ENCODE results near the gene FAM168A. TPM values are rescaled to one million over a fixed set of nuclear protein-coding genes. Genes with fewer than 3 reads are reported as not detected.

FAM168A gene
- total RNA-seq, 1 experiment from 2014 or later = 21.1 TPM

- H3K27me3 Mint-ChIP-seq (ENCODE audit: low read depth) = no peaks in the 10 kb centered on the region; the same call in 1 of the 2 replicates
- Histone ChIP-seq H3K79me2 (ENCODE audit: insufficient read depth, low read length) (no peaks in the 10 kb centered on the region), H4K91ac (ENCODE audit: insufficient read length, low read depth, low read length) (no peak overlapping the region), H3K14ac (ENCODE audit: insufficient read depth, low read length) (no peak overlapping the region), H2AK5ac (ENCODE audit: insufficient read length, low read length) (no peak overlapping the region), H2BK120ac (ENCODE audit: low read depth, low read length, poor library complexity, severe bottlenecking) (no peak overlapping the region), H3K56ac (ENCODE audit: insufficient read length, low read depth, low read length) (no peak overlapping the region), H3K18ac (ENCODE audit: insufficient read length, low read depth, low read length) (no peak overlapping the region), H3K27ac (ENCODE audit: insufficient read length, low read depth, low read length) (no peak overlapping the region), H3K23me2 (ENCODE audit: insufficient read length, low read depth, low read length, poor library complexity, severe bottlenecking) (no peaks in the 10 kb centered on the region), H4K20me1 (ENCODE audit: control insufficient read depth, insufficient read depth, insufficient read length) (no peaks in the 10 kb centered on the region), H3K9ac (ENCODE audit: extremely low read depth, insufficient read length, low read length) (no peak overlapping the region), H2AFZ (ENCODE audit: low read length) (no peak overlapping the region), H3K79me1 (ENCODE audit: insufficient read depth, low read depth, low read length, poor library complexity, severe bottlenecking) (no peaks in the 10 kb centered on the region), H2BK15ac (ENCODE audit: low read depth, low read length) (no peak overlapping the region), H3T11ph (ENCODE audit: low read length) (no peak overlapping the region), H2BK12ac (ENCODE audit: insufficient read length, low read depth, low read length) (no peak overlapping the region), H3K4me2 (ENCODE audit: insufficient read depth, insufficient read length, low read length) (no peak overlapping the region), H3K23ac (ENCODE audit: insufficient read length, low read depth, low read length) (no peak overlapping the region), H3K9me3 (ENCODE audit: control insufficient read depth, low read depth, low read length) (no peaks in the 10 kb centered on the region), H4K8ac (replicated peaks; ENCODE audit: insufficient read length, low read depth, low read length) (no peak overlapping the region), H3K4me1 (ENCODE audit: insufficient read depth, low read length) (no peaks in the 10 kb centered on the region), H3K27me3 (ENCODE audit: insufficient read depth, low read length) (no peaks in the 10 kb centered on the region), H2BK5ac (ENCODE audit: insufficient read length, low read length) (no peak overlapping the region), H4K5ac (ENCODE audit: insufficient read length, low read depth, low read length) (no peak overlapping the region), H3K4ac (ENCODE audit: low read depth, low read length) (no peak overlapping the region), H2BK20ac (ENCODE audit: low read depth, low read length, poor library complexity, severe bottlenecking) (no peak overlapping the region)
- H3K27ac Mint-ChIP-seq = no peak overlapping the region
- H3K36me3 Mint-ChIP-seq (ENCODE audit: insufficient read depth in 1 of 3, low read depth in 3 of 3) = peaks cover 6 to 26% (median 16%) of the 10 kb centered on the region in 3 experiments
- peaks cover 21 to 36% of the 10 kb centered on the region in 2 experiments for H3K4me1 Mint-ChIP-seq
- TF ChIP-seq CTCF (conservative IDR thresholded peaks at IDR 0.05) = no peak
- WGBS (ENCODE audit: extremely low coverage, insufficient read length, low lambda C conversion rate) = no CpG with 5 or more reads among the region's 6 CpGs
- H3K9me3 Mint-ChIP-seq = peaks cover 5 to 8% of the 10 kb centered on the region in 2 experiments; a peak in 4 of 5 replicates
- no peak overlapping the region for H3K4me3 Mint-ChIP-seq
- DNase-seq = no peak
These were observed 99.6 kb downstream of the FAM168A start for GRCh38 chr11:73498343-73498742.
